ENCODE data around the gene BRD4. TPM values are rescaled to one million over a fixed set of nuclear protein-coding genes. Genes with fewer than 3 reads are reported as not detected.

The BRD4 gene
- total RNA-seq, result 10 to 100 TPM; 34.1 to 48.1 (median 37.5) TPM

DNA sequence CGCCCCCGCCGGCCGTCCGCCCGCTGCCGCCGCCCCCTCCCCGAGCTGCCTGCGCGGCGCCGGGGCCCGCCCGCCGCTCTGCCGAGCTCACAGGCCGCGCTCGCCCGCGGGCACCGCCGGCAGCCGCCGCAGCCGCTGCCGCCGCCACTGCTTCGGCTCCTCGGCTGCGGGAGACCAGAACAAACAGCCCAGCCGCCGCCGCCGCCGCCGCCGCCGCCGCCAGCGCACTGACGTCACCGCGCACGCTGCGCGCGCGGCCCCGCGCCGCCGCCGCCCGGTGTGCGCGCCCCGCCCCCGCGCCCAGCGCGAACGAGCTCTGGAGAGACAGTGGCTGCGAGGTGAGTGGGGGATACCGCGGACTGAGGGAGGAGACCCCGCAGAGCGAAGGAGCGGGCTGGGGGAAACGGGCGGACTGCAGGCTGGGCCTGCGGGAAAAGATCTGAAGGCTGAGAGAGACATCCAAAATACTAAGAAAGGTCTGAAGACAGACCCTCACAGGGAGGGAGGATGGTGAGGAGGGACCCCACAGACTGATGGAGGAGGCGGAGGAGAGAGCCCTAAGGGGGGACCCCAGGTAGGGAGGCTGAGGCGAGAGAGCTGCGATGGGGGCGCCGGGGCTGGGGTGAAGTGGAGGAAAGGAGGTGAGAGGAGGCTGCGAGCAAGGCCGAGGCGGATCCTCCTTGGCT, at the start of gene BRD4:
Gene BRD4, minus strand, starts transcription at position 229 of the 686 bp plus-strand sequence. CDS start 59,440 bp downstream, outside the sequence.
- H3K4me1 ChIP-seq, result peaks cover 47 to 56% (median 54%) of the 10 kb centered on the region in 4 donors
- peaks cover 0 to under 1% (median 0%) of the 10 kb centered on the region in 4 donors for H3K36me3 ChIP-seq
- WGBS, result 9% methylated on average over 17 of the region's 81 CpGs
- TF ChIP-seq EP300 (IDR thresholded peaks at IDR 0.05), result no peak
- no peak for TF ChIP-seq POLR2A (IDR thresholded peaks at IDR 0.05; ENCODE audit: low read depth)
- peak in 1 of 2 donors; percentile 69 for TF ChIP-seq POLR2AphosphoS5 (IDR thresholded peaks at IDR 0.05)
- TF ChIP-seq, protein P1, sequence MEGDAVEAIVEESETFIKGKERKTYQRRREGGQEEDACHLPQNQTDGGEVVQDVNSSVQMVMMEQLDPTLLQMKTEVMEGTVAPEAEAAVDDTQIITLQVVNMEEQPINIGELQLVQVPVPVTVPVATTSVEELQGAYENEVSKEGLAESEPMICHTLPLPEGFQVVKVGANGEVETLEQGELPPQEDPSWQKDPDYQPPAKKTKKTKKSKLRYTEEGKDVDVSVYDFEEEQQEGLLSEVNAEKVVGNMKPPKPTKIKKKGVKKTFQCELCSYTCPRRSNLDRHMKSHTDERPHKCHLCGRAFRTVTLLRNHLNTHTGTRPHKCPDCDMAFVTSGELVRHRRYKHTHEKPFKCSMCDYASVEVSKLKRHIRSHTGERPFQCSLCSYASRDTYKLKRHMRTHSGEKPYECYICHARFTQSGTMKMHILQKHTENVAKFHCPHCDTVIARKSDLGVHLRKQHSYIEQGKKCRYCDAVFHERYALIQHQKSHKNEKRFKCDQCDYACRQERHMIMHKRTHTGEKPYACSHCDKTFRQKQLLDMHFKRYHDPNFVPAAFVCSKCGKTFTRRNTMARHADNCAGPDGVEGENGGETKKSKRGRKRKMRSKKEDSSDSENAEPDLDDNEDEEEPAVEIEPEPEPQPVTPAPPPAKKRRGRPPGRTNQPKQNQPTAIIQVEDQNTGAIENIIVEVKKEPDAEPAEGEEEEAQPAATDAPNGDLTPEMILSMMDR (IDR thresholded peaks at IDR 0.05), result no peak
- H3K27me3 ChIP-seq, result no peaks in the 10 kb centered on the region
- H3K27ac ChIP-seq (replicated peaks in 1 of 4), result peak within 1 kb of the TSS; percentile 87 to 96 (median 94)
- intact Hi-C loops (cut with DNase I), result no loop called here
- H3K4me3 ChIP-seq, result peak within 1 kb of the TSS; percentile 92 to 99 (median 94)
- DNase-seq (ENCODE audit: extremely low spot score), result no peak
- H3K9me3 ChIP-seq, result no peaks in the 10 kb centered on the region

DNA sequence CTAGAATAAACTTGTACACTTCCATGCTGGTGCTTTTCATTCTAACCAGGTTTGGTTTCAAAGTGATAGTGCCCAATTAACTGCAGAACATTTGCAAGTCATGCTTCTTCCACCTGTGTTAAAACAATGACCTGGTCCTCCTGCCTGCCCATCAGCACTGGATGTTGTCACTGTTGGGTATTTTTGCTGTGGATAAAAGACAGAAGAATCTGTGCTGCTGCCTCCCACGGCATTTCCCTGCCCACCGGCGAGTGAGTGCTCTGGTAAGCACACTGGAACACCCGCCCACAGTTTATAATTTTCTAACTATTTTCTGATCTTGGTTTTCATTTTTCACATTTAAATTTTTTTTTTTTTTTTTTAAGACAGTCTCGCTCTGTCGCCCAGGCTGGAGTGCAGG, 49.5 kb upstream of the BRD4 start:
- TF ChIP-seq EP300 (IDR thresholded peaks at IDR 0.05) (no peak), POLR2A (IDR thresholded peaks at IDR 0.05; ENCODE audit: low read depth) (no peak), POLR2AphosphoS5 (IDR thresholded peaks at IDR 0.05) (no peak)
- TF ChIP-seq, protein P1 (IDR thresholded peaks at IDR 0.05), result no peak
- 88% methylated on average over 6 of the region's 6 CpGs for WGBS
- peaks cover 19 to 26% (median 25%) of the 10 kb centered on the region in 4 donors for H3K4me1 ChIP-seq
- no peak overlapping the region for H3K27ac ChIP-seq (replicated peaks in 1 of 4)
- H3K9me3 ChIP-seq, result no peaks in the 10 kb centered on the region
- DNase-seq (ENCODE audit: extremely low spot score), result no peak
- no peaks in the 10 kb centered on the region for H3K27me3 ChIP-seq
- H3K36me3 ChIP-seq, result peaks cover 0 to 21% (median 15%) of the 10 kb centered on the region in 4 donors
- H3K4me3 ChIP-seq, result no peak overlapping the region
- intact Hi-C loops (cut with DNase I), result loop anchor here (2.0 kb wide), 1 partner anchor 35 kb away; no protein-coding TSS in a partner anchor

DNA sequence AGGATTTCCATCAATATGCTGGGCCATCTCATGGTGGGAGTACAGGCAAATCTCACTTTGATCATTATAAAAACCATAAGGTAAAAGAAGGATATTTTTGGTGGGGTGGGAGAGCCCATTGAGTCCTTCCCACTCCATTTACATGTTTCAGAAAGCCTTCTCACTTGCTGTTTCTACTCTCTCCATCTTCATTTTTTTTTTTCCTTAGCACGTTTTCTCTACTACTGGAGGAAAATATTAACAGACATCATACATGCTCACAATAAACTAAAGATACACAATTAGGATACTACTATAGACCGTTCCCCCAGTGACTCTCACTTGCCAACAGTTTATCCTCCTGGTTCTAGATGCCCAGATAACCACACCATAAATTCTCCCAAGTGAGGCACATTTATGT, 49.1 kb upstream of the BRD4 start:
- 86% methylated on average over 2 of the region's 2 CpGs for WGBS
- Histone ChIP-seq H3K27me3 (no peaks in the 10 kb centered on the region), H3K27ac (replicated peaks in 1 of 4) (no peak overlapping the region), H3K4me3 (no peak overlapping the region), H3K9me3 (no peaks in the 10 kb centered on the region), H3K36me3 (peaks cover 0 to 16% (median 11%) of the 10 kb centered on the region in 4 donors), H3K4me1 (peaks cover 23 to 31% (median 29%) of the 10 kb centered on the region in 4 donors)
- intact Hi-C loops (cut with DNase I), result loop anchor here (2.0 kb wide), 1 partner anchor 35 kb away; no protein-coding TSS in a partner anchor
- DNase-seq (ENCODE audit: extremely low spot score), result no peak
- TF ChIP-seq POLR2AphosphoS5 (IDR thresholded peaks at IDR 0.05) (no peak), EP300 (IDR thresholded peaks at IDR 0.05) (no peak), POLR2A (IDR thresholded peaks at IDR 0.05; ENCODE audit: low read depth) (no peak)
- TF ChIP-seq, protein P1 (IDR thresholded peaks at IDR 0.05), result no peak

DNA sequence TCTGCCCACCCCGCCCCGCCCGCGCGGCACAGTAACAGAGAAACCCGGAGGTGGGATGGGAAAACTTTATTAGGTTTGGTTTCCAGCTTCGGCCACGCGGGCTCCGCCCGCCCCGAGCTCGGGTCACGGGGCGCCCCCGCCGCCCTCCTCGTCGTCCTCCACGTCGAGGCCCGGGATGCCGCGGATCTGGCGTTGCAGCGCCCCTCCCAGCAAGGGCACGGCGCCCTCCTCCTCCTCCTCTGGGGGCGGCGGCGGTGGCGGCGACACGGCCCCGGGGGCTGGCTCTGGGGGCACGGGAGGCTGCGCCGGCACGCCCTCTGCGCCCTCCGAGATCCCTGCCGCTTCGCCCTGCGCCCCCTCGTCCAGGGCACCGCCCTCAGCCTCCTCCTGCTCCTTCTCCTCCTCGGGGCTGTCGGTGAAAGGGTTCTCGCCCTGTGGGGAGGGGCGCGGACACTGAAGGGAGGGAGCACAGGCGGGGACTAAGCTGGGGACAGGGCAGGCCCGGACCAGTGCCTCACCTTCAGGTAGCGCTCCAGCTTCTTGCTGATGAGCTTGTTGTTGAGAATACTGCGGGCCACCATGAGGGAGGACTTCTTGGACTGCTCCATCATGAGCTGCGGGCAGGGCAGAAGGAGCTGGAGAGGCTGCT, 47.8 kb upstream of the BRD4 start:
- H3K4me1 ChIP-seq, result peaks cover 36 to 44% (median 43%) of the 10 kb centered on the region in 4 donors
- H3K27ac ChIP-seq (replicated peaks in 1 of 4), result peak overlapping the region; percentile 92 to 99 (median 98)
- no peaks in the 10 kb centered on the region for H3K27me3 ChIP-seq
- peak overlapping the region; percentile 74 to 99 (median 90) for H3K4me3 ChIP-seq
- TF ChIP-seq EP300 (IDR thresholded peaks at IDR 0.05) (no peak), POLR2A (IDR thresholded peaks at IDR 0.05; ENCODE audit: low read depth) (no peak), POLR2AphosphoS5 (IDR thresholded peaks at IDR 0.05) (no peak)
- TF ChIP-seq, protein P1 (IDR thresholded peaks at IDR 0.05), result peak in 1 of 3 experiments; percentile 15
- peaks cover 0 to 12% (median 10%) of the 10 kb centered on the region in 4 donors for H3K36me3 ChIP-seq
- intact Hi-C loops (cut with DNase I), result loop anchor here (2.0 kb wide), 2 partner anchors 37 to 115 kb away; no protein-coding TSS in a partner anchor
- no peak for DNase-seq (ENCODE audit: extremely low spot score)
- 4% methylated on average over 11 of the region's 56 CpGs for WGBS
- no peaks in the 10 kb centered on the region for H3K9me3 ChIP-seq

Measured in esophagus muscularis mucosa (tissue), 4 donors.